ENCODE measurements around the gene SETD2. TPM values are rescaled to one million over a fixed set of nuclear protein-coding genes. Genes with fewer than 3 reads are reported as not detected.
"Not testable (repeated sequence)": the region's sequence is repeated elsewhere in the genome, so short reads cannot be mapped to it uniquely, and the experiment has no call there.

SETD2 gene
- total and polyA plus RNA-seq, 2 of the 8 experiments (the other 6 are each of a cell fraction or from before 2014, with no cell fraction given): 15.7 to 46.3 TPM

- H2AK5ac ChIP-seq (ENCODE audit: low read depth, low read length); H3K14ac ChIP-seq (ENCODE audit: insufficient read length); DNase-seq (ENCODE audit: low read depth in 1 of 2, low spot score in 2 of 2); H3K4me3 ChIP-seq (ENCODE audit: extremely low read depth in 1 of 4, insufficient read depth in 2 of 4, low read depth in 3 of 4, low read length in 4 of 4); H3K56ac ChIP-seq (replicated peaks; ENCODE audit: insufficient read length, low read depth, low read length); H3K4me1 ChIP-seq (replicated peaks in 1 of 4; ENCODE audit: control insufficient read depth in 3 of 4, insufficient read depth in 4 of 4, low read length in 3 of 4); H4K8ac ChIP-seq (ENCODE audit: extremely low read depth, insufficient read depth, low read length); H3K9me3 ChIP-seq (ENCODE audit: insufficient read depth in 2 of 2, low read depth in 1 of 2, low read length in 1 of 2); POLR2A ChIA-PET (ENCODE audit: partially characterized antibody); H3K79me1 ChIP-seq (ENCODE audit: low read depth, low read length); H3K23me2 ChIP-seq (ENCODE audit: low read depth, low read length); H3K79me2 ChIP-seq (ENCODE audit: control insufficient read depth in 1 of 2, insufficient read depth in 2 of 2, low read length in 2 of 2); H3K27ac ChIP-seq (ENCODE audit: low read depth, low read length); H3K9ac ChIP-seq (replicated peaks in 1 of 4; ENCODE audit: extremely low read depth in 1 of 4, low read depth in 3 of 4, low read length in 3 of 4); H3K4me2 ChIP-seq (ENCODE audit: insufficient read depth in 1 of 2, low read depth in 2 of 2, low read length in 2 of 2); H2BK12ac ChIP-seq (ENCODE audit: low read depth, low read length); CTCF ChIA-PET (ENCODE audit: partially characterized antibody); H2BK20ac ChIP-seq (ENCODE audit: low read length); H4K20me1 ChIP-seq (replicated peaks in 1 of 2; ENCODE audit: control insufficient read depth in 1 of 2, insufficient read depth in 2 of 2, low read length in 2 of 2); H3K4ac ChIP-seq (replicated peaks; ENCODE audit: insufficient read length, low read depth, low read length); H4K5ac ChIP-seq (ENCODE audit: insufficient read length, low read depth, low read length); H4K91ac ChIP-seq (replicated peaks; ENCODE audit: insufficient read length, low read length); H2BK15ac ChIP-seq (ENCODE audit: low read length); H3K23ac ChIP-seq (ENCODE audit: insufficient read length); H3K27me3 ChIP-seq (replicated peaks in 1 of 4; ENCODE audit: control insufficient read depth in 3 of 4, extremely low read depth in 1 of 4, insufficient read depth in 3 of 4, low read length in 3 of 4); H3K18ac ChIP-seq (ENCODE audit: extremely low read depth, low read length); FAIRE-seq; H2BK5ac ChIP-seq (ENCODE audit: low read depth, low read length); H2BK120ac ChIP-seq (replicated peaks; ENCODE audit: low read depth, low read length); H2AFZ ChIP-seq (ENCODE audit: low read length): not testable (repeated sequence)
- 89% methylated on average over 5 of the region's 5 CpGs; no CpG with 5 or more reads in 1 of the 2 experiments for WGBS, 2 experiments (ENCODE audit: extremely low coverage in 1 of 2, insufficient coverage in 1 of 2, insufficient read length in 1 of 2, insufficient replicate concordance in 2 of 2, low coverage in 1 of 2, low lambda C conversion rate in 2 of 2, missing lambda C conversion rate in 1 of 2)
- H3K36me3 ChIP-seq (ENCODE audit: control insufficient read depth in 2 of 4, insufficient read depth in 4 of 4, low read length in 3 of 4): peaks cover 5 to 46% (median 29%) of the 10 kb centered on the region in 4 experiments; a peak in 6 of 8 replicates
Measured at GRCh38 chr3:47119387-47119786, 44.5 kb downstream of the SETD2 start.

Measured in H1 (cell line).